HepG2 (cell line): Measurements from ENCODE around the gene CPNE5. TPM values are rescaled to one million over a fixed set of nuclear protein-coding genes. Genes with fewer than 3 reads are reported as not detected.

ENCODE experiments used
- AGO1 ChIP-seq: fragments of 200-400 bp; formaldehyde crosslinking; IDR thresholded peaks from 2 replicates; pipeline ENCODE4 v1.6.1; 2017; ENCODE audit warnings: mild to moderate bottlenecking, low read depth, low read length, moderate library complexity; ENCODE audit not compliant: poor library complexity, severe bottlenecking
- BCL6 ChIP-seq: IDR thresholded peaks from 2 replicates; pipeline ENCODE4 v1.6.1; 2016; ENCODE audit warnings: missing genetic modification reagents, missing compliant biosample characterization
- FOSL2 ChIP-seq: sonication (generic); formaldehyde crosslinking; IDR thresholded peaks from 2 replicates; pipeline ENCODE4 v1.4.0; 2020; ENCODE audit warnings: missing genetic modification reagents
- HOXA3 ChIP-seq: sonication (generic); formaldehyde crosslinking; IDR thresholded peaks from 2 replicates; pipeline ENCODE4 v1.5.0; 2020; ENCODE audit warnings: missing genetic modification reagents
- IKZF4 ChIP-seq: sonication (generic); formaldehyde crosslinking; IDR thresholded peaks from 2 replicates; pipeline ENCODE4 v1.5.1; 2020; ENCODE audit warnings: borderline replicate concordance, mild to moderate bottlenecking, low read depth, missing genetic modification reagents; ENCODE audit errors: not compliant biosample characterization
- KMT2A ChIP-seq: sonication (generic); formaldehyde crosslinking; IDR thresholded peaks from 2 replicates; pipeline ENCODE4 v1.4.0; 2020; ENCODE audit warnings: missing genetic modification reagents
- MYNN ChIP-seq: sonication (generic); formaldehyde crosslinking; IDR thresholded peaks from 2 replicates; pipeline ENCODE4 v1.4.0; 2020; ENCODE audit warnings: mild to moderate bottlenecking, low read depth, missing genetic modification reagents
- ONECUT2 ChIP-seq: sonication (generic); formaldehyde crosslinking; IDR thresholded peaks from 2 replicates; pipeline ENCODE4 v1.4.0; 2020; ENCODE audit warnings: missing genetic modification reagents
- POGZ ChIP-seq: sonication (generic); formaldehyde crosslinking; IDR thresholded peaks from 2 replicates; pipeline ENCODE4 v1.4.0; 2020; ENCODE audit warnings: mild to moderate bottlenecking, missing genetic modification reagents
- POLR2AphosphoS2 ChIP-seq: IDR thresholded peaks from 2 replicates; pipeline ENCODE4 v1.6.1; 2011; ENCODE audit warnings: low read depth, low read length, improper control_type of control experiment
- REXO4 ChIP-seq: sonication (generic); formaldehyde crosslinking; IDR thresholded peaks from 2 replicates; pipeline ENCODE4 v1.8.0; 2022; ENCODE audit warnings: missing genetic modification reagents, mild to moderate bottlenecking, borderline replicate concordance
- SALL1 ChIP-seq: sonication (generic); formaldehyde crosslinking; IDR thresholded peaks from 2 replicates; pipeline ENCODE4 v1.8.0; 2022; ENCODE audit warnings: mild to moderate bottlenecking, missing genetic modification reagents
- SNAPC4 ChIP-seq: sonication (generic); formaldehyde crosslinking; IDR thresholded peaks from 2 replicates; pipeline ENCODE4 v1.4.0; 2020; ENCODE audit warnings: mild to moderate bottlenecking, missing genetic modification reagents
- ZBTB14 ChIP-seq: sonication (generic); formaldehyde crosslinking; IDR thresholded peaks from 2 replicates; pipeline ENCODE4 v1.4.0; 2020; ENCODE audit warnings: missing genetic modification reagents
- ZNF18 ChIP-seq: sonication (generic); formaldehyde crosslinking; IDR thresholded peaks from 2 replicates; pipeline ENCODE4 v1.8.0; 2022; ENCODE audit warnings: mild to moderate bottlenecking, missing genetic modification reagents; ENCODE audit not compliant: insufficient replicate concordance
- ZNF24 ChIP-seq: fragments of 450-650 bp; IDR thresholded peaks from 2 replicates; pipeline ENCODE4 v1.6.1; 2017; ENCODE audit warnings: antibody characterized with exemption, mild to moderate bottlenecking
- ZNF670 ChIP-seq: sonication (generic); formaldehyde crosslinking; IDR thresholded peaks from 2 replicates; pipeline ENCODE4 v1.8.0; 2022; ENCODE audit warnings: mild to moderate bottlenecking, missing genetic modification reagents, borderline replicate concordance
- ZNF879 ChIP-seq: sonication (generic); formaldehyde crosslinking; IDR thresholded peaks from 2 replicates; pipeline ENCODE4 v1.8.1; 2023; ENCODE audit warnings: missing genetic modification reagents
- polyA plus RNA-seq, 8 experiments: library from polyadenylated mRNA; depleted of rRNA in 3 of 8; stranded (reverse) in 7 of 8; unstranded in 1 of 8; fragments of >200 nt; fragmentation: Illumina TruSeq in 4 of 8; extraction: Trizol in 4 of 8; gene quantifications; 2 replicates each; pipeline versions ENCODE4 v1.2.1 to v1.2.3, GENCODE V29; 2011 to 2016; ENCODE audit warnings: low read depth in 4 of 8, missing spikeins in 1 of 8, mixed read lengths in 1 of 8; ENCODE audit not compliant: insufficient read depth in 1 of 8
- total RNA-seq, 5 experiments: library from RNA; depleted of rRNA; stranded (reverse); fragments of >200 nt; fragmentation: Illumina TruSeq; extraction: Trizol; gene quantifications; 2 replicates each; pipeline ENCODE4 v1.2.3, GENCODE V29; 2016; ENCODE audit warnings: low read depth in 1 of 5

Gene CPNE5
- total and polyA plus RNA-seq, 2 of the 13 experiments (the other 11 are each of a cell fraction or from before 2014, with no cell fraction given): 0.16 TPM; not detected in 1

GRCh38 chr6:36874443-36875249, 35.4 kb upstream of the CPNE5 start, which contains the start of gene PPIL1 (continued):
- TF ChIP-seq IKZF4 (CRISPR knock-in tag): peak; percentile 95
- peak; percentile 88 for TF ChIP-seq ZNF24
- peak; percentile 82 for TF ChIP-seq MYNN (CRISPR knock-in tag)
- peak; percentile 2; the same call in 1 of the 2 replicates for TF ChIP-seq ONECUT2
- peak; percentile 91 for TF ChIP-seq POGZ
- peak; percentile 86; the same call in 1 of the 2 replicates for TF ChIP-seq REXO4
- peak; percentile 97 for TF ChIP-seq ZNF670 (CRISPR knock-in tag)
- TF ChIP-seq ZNF18 (CRISPR knock-in tag): no peak
- TF ChIP-seq FOSL2 (CRISPR knock-in tag): peak; percentile 60
- TF ChIP-seq SALL1: peak; percentile 91
- peak; percentile 99 for TF ChIP-seq HOXA3 (CRISPR knock-in tag)
- TF ChIP-seq KMT2A (CRISPR knock-in tag): peak; percentile 99
- peak; percentile 76 for TF ChIP-seq AGO1
- TF ChIP-seq BCL6 (CRISPR knock-in tag): peak; percentile 47; the same call in 1 of the 2 replicates
- TF ChIP-seq ZNF879 (CRISPR knock-in tag): 0 out of 2 replicates have a peak, but pooled peaks have one; percentile 88
- TF ChIP-seq ZBTB14: no peak
- TF ChIP-seq POLR2AphosphoS2: no peak
- TF ChIP-seq SNAPC4 (CRISPR knock-in tag): peak; percentile 86
